ENCODE data around the gene FBXL19. TPM values are rescaled to one million over a fixed set of nuclear protein-coding genes. Genes with fewer than 3 reads are reported as not detected.

Gene FBXL19
- polyA plus RNA-seq, 2 of the 4 experiments (the other 2 are of a cell fraction) = 5.6 to 21.5 TPM

- no peak for DNase-seq (ENCODE audit: low read depth in 1 of 2, low spot score in 1 of 2)
- peak within 1 kb of the TSS; percentile 40 for H3K4me3 ChIP-seq
- peak in 1 of 2 experiments; percentile 2; a peak in 3 of 6 replicates for ATAC-seq
- WGBS (ENCODE audit: missing lambda C conversion rate) = 58% methylated on average over 27 of the region's 31 CpGs
- POLR2A ChIA-PET = no interaction called here
- peak within 1 kb of the TSS; percentile 72 to 85 for H3K27ac ChIP-seq
- no peak for TF ChIP-seq MAZ (IDR thresholded peaks at IDR 0.05; ENCODE audit: borderline replicate concordance, low read depth, low read length)
- TF ChIP-seq FOXS1 (CRISPR knock-in tag; IDR thresholded peaks at IDR 0.05) = no peak
- TF ChIP-seq NFE2L2 (conservative IDR thresholded peaks at IDR 0.05; ENCODE audit: low read length) = no peak
- TF ChIP-seq JUN (IDR thresholded peaks at IDR 0.05) = no peak
- no peak for TF ChIP-seq POLR2A (IDR thresholded peaks at IDR 0.05; ENCODE audit: low read length)
- TF ChIP-seq CEBPB (IDR thresholded peaks at IDR 0.05) = no peak
- no peak for TF ChIP-seq RNF2 (IDR thresholded peaks at IDR 0.05; ENCODE audit: borderline replicate concordance, low read depth)
- TF ChIP-seq RARB (CRISPR knock-in tag; IDR thresholded peaks at IDR 0.05) = no peak
- TF ChIP-seq NPAS2 (CRISPR knock-in tag; IDR thresholded peaks at IDR 0.05; ENCODE audit: borderline replicate concordance) = no peak
- no peak for TF ChIP-seq BHLHE40 (IDR thresholded peaks at IDR 0.05; ENCODE audit: low read depth, low read length)
- TF ChIP-seq GATA3 (IDR thresholded peaks at IDR 0.05; ENCODE audit: borderline replicate concordance) = no peak
- no peak for TF ChIP-seq RAD21 (conservative IDR thresholded peaks at IDR 0.05 in 1 of 2, IDR thresholded peaks at IDR 0.05 in 1 of 2)
- FAIRE-seq = no peak
- no peaks in the 10 kb centered on the region for H3K9me3 ChIP-seq
- CTCF ChIA-PET = interaction anchor here (0.9 to 2.9 kb wide), 3 partner anchors 12 to 82 kb away, joined by 4 to 12 read pairs (median 9); no protein-coding TSS in a partner anchor
- H3K4me2 ChIP-seq = peak within 1 kb of the TSS; percentile 68
- peaks cover 34% of the 10 kb centered on the region for H3K4me1 ChIP-seq
Observed at GRCh38 chr16:30896261-30896888, 27.0 kb upstream of the FBXL19 start, which contains the start of gene CTF1. Gene CTF1 (plus strand): TSS chr16:30896614. CDS start chr16:30896644, 30 bp downstream.

GRCh38 chr16:30896889-30897733, 26.3 kb upstream of the FBXL19 start:
- Histone ChIP-seq H3K4me2 (peak overlapping the region; percentile 68), H3K9me3 (no peaks in the 10 kb centered on the region), H3K4me3 (peak overlapping the region; percentile 40), H3K4me1 (peaks cover 34% of the 10 kb centered on the region), H3K27ac (peak overlapping the region; percentile 72 to 85)
- peak; percentile 71 to 89 for DNase-seq (ENCODE audit: low read depth in 1 of 2, low spot score in 1 of 2)
- CTCF ChIA-PET = interaction anchor here (1.0 to 2.9 kb wide), 3 partner anchors 10 to 82 kb away, joined by 3 to 12 read pairs (median 9); no protein-coding TSS in a partner anchor
- TF ChIP-seq KDM1A (IDR thresholded peaks at IDR 0.05; ENCODE audit: low read depth) (peak; percentile 83; the same call in 1 of the 2 replicates), MAFK (IDR thresholded peaks at IDR 0.05; ENCODE audit: partially characterized antibody) (peak; percentile 40), MAX (IDR thresholded peaks at IDR 0.05) (no peak)
- ATAC-seq = peak; percentile 57 to 78
- 27% methylated on average over 24 of the region's 31 CpGs for WGBS (ENCODE audit: missing lambda C conversion rate)
- FAIRE-seq = no peak
- POLR2A ChIA-PET = no interaction called here

GRCh38 chr16:30899794-30900193, 23.6 kb upstream of the FBXL19 start:
- Histone ChIP-seq H3K9me3 (no peaks in the 10 kb centered on the region), H3K4me1 (peaks cover 24% of the 10 kb centered on the region; the same call in 2 of the 3 replicates), H3K4me2 (no peak overlapping the region), H3K4me3 (no peak overlapping the region), H3K27ac (no peak overlapping the region; a peak in 1 of 6 replicates)
- no peak for FAIRE-seq
- ATAC-seq = no peak
- WGBS (ENCODE audit: missing lambda C conversion rate) = 89% methylated on average over 2 of the region's 2 CpGs
- ChIA-PET CTCF (interaction anchor here (0.6 to 4.1 kb wide), 8 partner anchors 9 to 88 kb away, joined by 3 to 46 read pairs (median 9); no protein-coding TSS in a partner anchor), POLR2A (no interaction called here)
- DNase-seq (ENCODE audit: low read depth in 1 of 2, low spot score in 1 of 2) = no peak
- no peak for TF ChIP-seq REST (IDR thresholded peaks at IDR 0.05)
- no peak for TF ChIP-seq KDM5A (IDR thresholded peaks at IDR 0.05)
- TF ChIP-seq POLR2A (IDR thresholded peaks at IDR 0.05; ENCODE audit: low read length) = no peak
- no peak for TF ChIP-seq HOXB13 (CRISPR knock-in tag; IDR thresholded peaks at IDR 0.05; ENCODE audit: low read depth)
- no peak for TF ChIP-seq HDAC2 (IDR thresholded peaks at IDR 0.05)
- TF ChIP-seq CBX2 (IDR thresholded peaks at IDR 0.05; ENCODE audit: borderline replicate concordance, low read depth) = no peak
- TF ChIP-seq JUN (IDR thresholded peaks at IDR 0.05) = no peak
- no peak for TF ChIP-seq GATA3 (IDR thresholded peaks at IDR 0.05; ENCODE audit: borderline replicate concordance)
- no peak for TF ChIP-seq TP53 (CRISPR knock-in tag; IDR thresholded peaks at IDR 0.05)
- TF ChIP-seq MAX (IDR thresholded peaks at IDR 0.05) = no peak
- TF ChIP-seq TFCP2L1 (CRISPR knock-in tag; IDR thresholded peaks at IDR 0.05) = no peak
- TF ChIP-seq MAFK (IDR thresholded peaks at IDR 0.05; ENCODE audit: partially characterized antibody) = no peak
- no peak for TF ChIP-seq FOXS1 (CRISPR knock-in tag; IDR thresholded peaks at IDR 0.05)
- no peak for TF ChIP-seq CEBPB (IDR thresholded peaks at IDR 0.05)
- no peak for TF ChIP-seq ZNF302 (CRISPR knock-in tag; IDR thresholded peaks at IDR 0.05)
- no peak for TF ChIP-seq CHD2 (IDR thresholded peaks at IDR 0.05; ENCODE audit: low read length, partially characterized antibody)

Data from A549 (cell line).